Loucy (cell line): Measurements from ENCODE around the gene IRAK4.
"Not testable (repeated sequence)": the region's sequence is repeated elsewhere in the genome, so short reads cannot be mapped to it uniquely, and the experiment has no call there.

Experiments
- H2AFZ ChIP-seq: fragments of 200-600 bp; sonication (generic); 2 replicates; pipeline ENCODE4 v1.6.0; 2016; ENCODE audit warnings: antibody characterized with exemption, mild to moderate bottlenecking, low read length, moderate library complexity
- H3F3A ChIP-seq: fragments of 200-600 bp; 2 replicates; pipeline ENCODE4 v1.6.0; 2016; ENCODE audit warnings: antibody characterized with exemption, low read depth, mild to moderate bottlenecking
- H3K27me3 ChIP-seq: fragments of 200-600 bp; sonication (generic); 2 replicates; pipeline ENCODE4 v1.6.1; 2014; ENCODE audit warnings: low read length, mild to moderate bottlenecking; ENCODE audit not compliant: insufficient read depth, poor library complexity, severe bottlenecking
- H3K36me3 ChIP-seq: fragments of 200-600 bp; sonication (generic); 2 replicates; pipeline ENCODE4 v1.6.1; 2016; ENCODE audit warnings: low read length; ENCODE audit not compliant: insufficient read depth
- H3K4me1 ChIP-seq: fragments of 200-600 bp; sonication (generic); 2 replicates; pipeline ENCODE4 v1.5.1; 2014; ENCODE audit warnings: low read length, mild to moderate bottlenecking; ENCODE audit not compliant: insufficient read depth, poor library complexity, severe bottlenecking
- H3K4me2 ChIP-seq: fragments of 200-600 bp; sonication (generic); 2 replicates; pipeline ENCODE4 v1.6.0; 2014; ENCODE audit warnings: antibody characterized with exemption, low read length, low read depth, mild to moderate bottlenecking; ENCODE audit not compliant: poor library complexity, severe bottlenecking
- H3K4me3 ChIP-seq: fragments of 200-600 bp; sonication (generic); 2 replicates; pipeline ENCODE4 v1.5.1; 2014; ENCODE audit warnings: low read length, mild to moderate bottlenecking, mixed read lengths; ENCODE audit not compliant: poor library complexity, severe bottlenecking
- H3K79me2 ChIP-seq: fragments of 200-600 bp; sonication (generic); 2 replicates; pipeline ENCODE4 v1.6.1; 2014; ENCODE audit warnings: low read length; ENCODE audit not compliant: insufficient read depth
- H3K9ac ChIP-seq: fragments of 200-600 bp; sonication (generic); 2 replicates; pipeline ENCODE4 v1.6.0; 2014; ENCODE audit warnings: mild to moderate bottlenecking, low read depth, low read length, moderate library complexity; ENCODE audit not compliant: poor library complexity, severe bottlenecking
- H3K9me2 ChIP-seq: fragments of 200-600 bp; sonication (generic); replicated peaks from 2 replicates; pipeline ENCODE4 v1.6.1; 2016; ENCODE audit warnings: low read depth, low read length, mixed read lengths
- H3K9me3 ChIP-seq: fragments of 200-600 bp; sonication (generic); 2 replicates; pipeline ENCODE4 v1.6.1; 2014; ENCODE audit warnings: mild to moderate bottlenecking, antibody characterized with exemption, low read length, low read depth; ENCODE audit not compliant: insufficient read depth
- H4K20me1 ChIP-seq: fragments of 200-600 bp; sonication (generic); 2 replicates; pipeline ENCODE4 v1.6.0; 2014; ENCODE audit warnings: antibody characterized with exemption, low read length, mild to moderate bottlenecking; ENCODE audit not compliant: insufficient read depth, poor library complexity, severe bottlenecking
- CTCF ChIP-seq: fragments of 200-600 bp; sonication (generic); conservative IDR thresholded peaks from 2 replicates; pipeline ENCODE4 v1.5.1; 2014; ENCODE audit warnings: mild to moderate bottlenecking, antibody characterized with exemption, low read length
- EZH2phosphoT487 ChIP-seq: fragments of 200-600 bp; IDR thresholded peaks from 2 replicates; pipeline ENCODE4 v1.6.1; 2018; ENCODE audit warnings: antibody characterized with exemption, mild to moderate bottlenecking, moderate library complexity, borderline replicate concordance

Gene IRAK4

DNA sequence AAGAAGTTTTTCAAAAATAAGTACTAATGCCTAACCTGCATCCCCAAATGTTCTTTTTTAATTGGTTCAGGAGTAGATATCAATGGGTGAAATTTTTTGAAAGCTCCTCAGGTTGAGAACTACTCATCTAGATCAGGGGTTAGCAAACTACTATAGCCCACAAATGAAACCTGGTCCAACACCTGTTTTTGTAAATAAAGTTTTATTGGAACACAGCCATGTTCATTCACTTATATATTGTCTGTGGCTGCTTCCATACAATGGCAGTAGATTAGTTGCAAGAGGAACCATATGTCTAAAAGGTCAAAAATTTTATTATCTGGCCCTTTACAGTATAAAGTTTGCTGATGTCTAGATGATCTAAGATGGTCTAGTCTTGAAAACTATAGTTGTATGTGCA lies 13.9 kb upstream of the IRAK4 start:
- no peaks in the 10 kb centered on the region for H4K20me1 ChIP-seq
- no peak for TF ChIP-seq CTCF
- no peak for TF ChIP-seq EZH2phosphoT487
- H3K9me3 ChIP-seq, result no peaks in the 10 kb centered on the region
- H3K9me2 ChIP-seq, result no peaks in the 10 kb centered on the region
- no peaks in the 10 kb centered on the region for H3K4me1 ChIP-seq
- no peaks in the 10 kb centered on the region for H3K27me3 ChIP-seq
- no peak overlapping the region for H3K4me2 ChIP-seq
- no peaks in the 10 kb centered on the region for H3F3A ChIP-seq
- no peaks in the 10 kb centered on the region for H3K79me2 ChIP-seq
- no peak overlapping the region for H3K4me3 ChIP-seq
- peaks cover 9% of the 10 kb centered on the region; the same call in 1 of the 2 replicates for H3K36me3 ChIP-seq
- H2AFZ ChIP-seq, result no peak overlapping the region
- H3K9ac ChIP-seq, result no peak overlapping the region

DNA sequence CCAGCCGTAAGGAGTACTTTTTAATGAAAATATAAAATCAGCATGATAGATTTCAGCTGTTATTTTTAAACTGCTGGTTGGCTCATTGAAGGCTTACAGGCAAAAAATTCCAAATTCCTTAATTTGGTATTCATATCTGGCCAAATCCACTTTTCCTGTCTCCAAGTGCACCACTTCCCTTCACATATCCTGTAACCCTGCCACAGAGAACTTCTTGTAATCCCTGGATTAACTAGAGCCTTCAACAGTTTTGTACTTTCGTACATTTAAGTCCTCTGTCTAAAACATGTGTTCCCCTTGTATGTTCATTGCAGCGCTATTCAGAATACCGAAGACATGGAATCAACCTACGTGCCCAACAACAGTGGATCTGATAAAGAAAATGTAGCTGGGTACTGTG lies 9.7 kb upstream of the IRAK4 start:
- Histone ChIP-seq H3K4me1 (peaks cover 18% of the 10 kb centered on the region), H3F3A (peaks cover 3% of the 10 kb centered on the region; the same call in 1 of the 2 replicates), H3K4me3 (no peak overlapping the region), H3K36me3 (peaks cover 6% of the 10 kb centered on the region; the same call in 1 of the 2 replicates), H3K9me3 (peaks cover 6% of the 10 kb centered on the region; the same call in 1 of the 2 replicates), H3K4me2 (no peak overlapping the region), H2AFZ (no peak overlapping the region), H3K27me3 (no peaks in the 10 kb centered on the region), H3K9ac (no peak overlapping the region), H3K9me2 (no peaks in the 10 kb centered on the region), H4K20me1 (no peaks in the 10 kb centered on the region), H3K79me2 (no peaks in the 10 kb centered on the region)
- TF ChIP-seq CTCF (no peak), EZH2phosphoT487 (no peak)

DNA sequence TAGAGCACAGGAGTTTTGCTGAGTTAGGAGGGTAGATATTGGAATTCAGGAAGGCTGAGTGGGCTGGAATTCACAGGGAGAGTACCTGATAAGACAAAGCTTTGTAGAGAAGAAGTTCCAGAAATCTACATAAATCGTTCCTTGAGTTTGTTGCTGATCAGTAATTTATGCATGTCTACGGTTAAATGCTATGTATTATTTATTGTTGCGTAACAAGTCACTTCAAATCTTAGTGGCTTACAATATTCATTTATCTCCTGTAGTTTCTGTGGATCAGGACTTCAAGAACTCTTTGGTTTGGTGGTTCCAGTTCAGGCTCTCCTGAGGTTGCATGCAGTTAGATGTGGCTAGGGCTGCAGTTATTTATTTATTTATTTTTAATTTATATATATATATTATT lies 7.9 kb upstream of the IRAK4 start:
- H3K9me3 ChIP-seq, result peaks cover 6% of the 10 kb centered on the region; the same call in 1 of the 2 replicates
- H4K20me1 ChIP-seq, result no peaks in the 10 kb centered on the region
- H3K9ac ChIP-seq, result no peak overlapping the region
- H3K4me3 ChIP-seq, result no peak overlapping the region
- H3F3A ChIP-seq, result peaks cover 3% of the 10 kb centered on the region; the same call in 1 of the 2 replicates
- H3K27me3 ChIP-seq, result no peaks in the 10 kb centered on the region
- no peaks in the 10 kb centered on the region for H3K36me3 ChIP-seq
- H3K79me2 ChIP-seq, result no peaks in the 10 kb centered on the region
- TF ChIP-seq EZH2phosphoT487, result no peak
- TF ChIP-seq CTCF, result no peak
- H2AFZ ChIP-seq, result no peak overlapping the region
- H3K4me1 ChIP-seq, result peaks cover 25% of the 10 kb centered on the region
- H3K4me2 ChIP-seq, result no peak overlapping the region
- no peaks in the 10 kb centered on the region for H3K9me2 ChIP-seq

- not testable (repeated sequence) for H2AFZ ChIP-seq, H3K36me3 ChIP-seq, H3K4me2 ChIP-seq, H3K27me3 ChIP-seq, H3K9ac ChIP-seq, H3K9me2 ChIP-seq, H3K9me3 ChIP-seq, H3K79me2 ChIP-seq, H3K4me3 ChIP-seq, H3F3A ChIP-seq, H4K20me1 ChIP-seq
- H3K4me1 ChIP-seq, result peaks cover 28% of the 10 kb centered on the region
These were observed 7.4 kb upstream of the IRAK4 start for GRCh38 chr12:43751360-43751759.
